Body of pancreas (tissue), 4 donors: Measurements from ENCODE around the gene USP2.

Source experiments
- POLR2A ChIP-seq, 3 donors: fragments of 450-650 bp; IDR thresholded peaks; one replicate each; pipeline ENCODE4 v1.6.1; 2016; ENCODE audit warnings: antibody characterized with exemption in 3 of 3, mild to moderate bottlenecking in 2 of 3
- TF ChIP-seq, protein P1 (sequence below), 7 experiments: fragments of 450-650 bp in 4 of 7; fragments of 200-600 bp in 3 of 7; sonication (generic) in 3 of 7; IDR thresholded peaks; one replicate each; pipeline ENCODE4 v1.5.1; 2016 to 2019; ENCODE audit warnings: antibody characterized with exemption in 7 of 7

DNA sequence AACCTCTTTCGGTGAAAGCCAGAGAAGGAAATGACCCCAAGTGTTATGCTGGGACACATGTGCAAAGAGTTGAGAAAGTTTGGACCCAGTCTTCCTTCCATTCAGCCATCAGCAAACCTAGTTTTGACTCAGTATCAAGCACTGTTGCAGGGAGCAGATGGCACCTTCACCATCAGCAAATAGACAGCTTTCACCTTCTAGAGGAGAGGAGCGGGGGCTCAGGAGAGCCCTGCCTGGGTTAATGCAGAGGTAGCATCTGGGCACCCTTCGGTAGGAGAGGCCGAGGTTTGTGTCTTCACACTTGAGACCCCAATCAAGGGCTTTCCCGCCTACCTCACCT lies 18.8 kb downstream of the USP2 start:
- TF ChIP-seq, protein P1, sequence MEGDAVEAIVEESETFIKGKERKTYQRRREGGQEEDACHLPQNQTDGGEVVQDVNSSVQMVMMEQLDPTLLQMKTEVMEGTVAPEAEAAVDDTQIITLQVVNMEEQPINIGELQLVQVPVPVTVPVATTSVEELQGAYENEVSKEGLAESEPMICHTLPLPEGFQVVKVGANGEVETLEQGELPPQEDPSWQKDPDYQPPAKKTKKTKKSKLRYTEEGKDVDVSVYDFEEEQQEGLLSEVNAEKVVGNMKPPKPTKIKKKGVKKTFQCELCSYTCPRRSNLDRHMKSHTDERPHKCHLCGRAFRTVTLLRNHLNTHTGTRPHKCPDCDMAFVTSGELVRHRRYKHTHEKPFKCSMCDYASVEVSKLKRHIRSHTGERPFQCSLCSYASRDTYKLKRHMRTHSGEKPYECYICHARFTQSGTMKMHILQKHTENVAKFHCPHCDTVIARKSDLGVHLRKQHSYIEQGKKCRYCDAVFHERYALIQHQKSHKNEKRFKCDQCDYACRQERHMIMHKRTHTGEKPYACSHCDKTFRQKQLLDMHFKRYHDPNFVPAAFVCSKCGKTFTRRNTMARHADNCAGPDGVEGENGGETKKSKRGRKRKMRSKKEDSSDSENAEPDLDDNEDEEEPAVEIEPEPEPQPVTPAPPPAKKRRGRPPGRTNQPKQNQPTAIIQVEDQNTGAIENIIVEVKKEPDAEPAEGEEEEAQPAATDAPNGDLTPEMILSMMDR (IDR thresholded peaks at IDR 0.05), result no peak
- TF ChIP-seq POLR2A (IDR thresholded peaks at IDR 0.05), result no peak
